A673 (cell line): Measurements from ENCODE around the gene SLC22A23. TPM values are rescaled to one million over a fixed set of nuclear protein-coding genes. Genes with fewer than 3 reads are reported as not detected.

ENCODE experiments used
- BruUV-seq: library from RNA; stranded (reverse); fragments of 400-500 nt; replicated peaks from 2 replicates; lab custom pipeline; 2021; lab: Mats Ljungman, UMichigan
- CTCF ChIA-PET: fragments of 300-600 bp; sonication (Branson Sonifier 250); formaldehyde crosslinking; loops from one replicate; lab custom pipeline; 2022; ENCODE audit warnings: antibody characterized with exemption; lab: Charles Lee
- POLR2A ChIA-PET: fragments of 300-600 bp; sonication (Branson Sonifier 250); formaldehyde crosslinking; loops from one replicate; lab custom pipeline; 2022; ENCODE audit warnings: antibody characterized with exemption; ENCODE audit not compliant: low non-redundant PET; lab: Charles Lee
- DNase-seq: peaks from one replicate; pipeline ENCODE4 v3.0.0-alpha.2; 2015; ENCODE audit warnings: low spot score
- H3K27ac ChIP-seq: fragments of 200-600 bp; sonication (generic); 2 replicates; pipeline ENCODE4 v1.5.1; 2016; ENCODE audit warnings: mixed run types, low read depth, mild to moderate bottlenecking, mixed read lengths, antibody characterized with exemption, low read length; ENCODE audit not compliant: poor library complexity, severe bottlenecking
- H3K27me3 ChIP-seq: fragments of 200-600 bp; sonication (generic); replicated peaks from 2 replicates; pipeline ENCODE4 v1.6.1; 2017; ENCODE audit warnings: mixed run types, low read depth, mild to moderate bottlenecking, mixed read lengths, antibody characterized with exemption, low read length; ENCODE audit not compliant: insufficient read depth, poor library complexity
- H3K36me3 ChIP-seq: fragments of 200-600 bp; sonication (generic); 2 replicates; pipeline ENCODE4 v1.6.1; 2016; ENCODE audit warnings: mixed run types, mild to moderate bottlenecking, mixed read lengths, antibody characterized with exemption, low read length; ENCODE audit not compliant: insufficient read depth, poor library complexity, severe bottlenecking
- H3K4me1 ChIP-seq: fragments of 200-600 bp; sonication (generic); 2 replicates; pipeline ENCODE4 v1.6.1; 2017; ENCODE audit warnings: mixed run types, mild to moderate bottlenecking, mixed read lengths, antibody characterized with exemption, low read length; ENCODE audit not compliant: insufficient read depth, poor library complexity, severe bottlenecking
- H3K4me3 ChIP-seq: fragments of 200-600 bp; sonication (generic); 2 replicates; pipeline ENCODE4 v1.5.1; 2016; ENCODE audit warnings: low read depth, mixed run types, mild to moderate bottlenecking, mixed read lengths, low read length; ENCODE audit not compliant: poor library complexity, severe bottlenecking
- H3K9me3 ChIP-seq: fragments of 200-600 bp; sonication (generic); 2 replicates; pipeline ENCODE4 v1.6.1; 2016; ENCODE audit warnings: mixed run types, low read depth, mild to moderate bottlenecking, mixed read lengths, antibody characterized with exemption, low read length; ENCODE audit not compliant: poor library complexity, severe bottlenecking
- CTCF ChIP-seq: fragments of 300-800, 200-600 bp; sonication (generic); conservative IDR thresholded peaks from 2 replicates; pipeline ENCODE4 v1.5.1; 2017; ENCODE audit warnings: low read depth, mild to moderate bottlenecking, antibody characterized with exemption, low read length, moderate library complexity, mixed read lengths
- EZH2 ChIP-seq: fragments of 200-600 bp; sonication (generic); IDR thresholded peaks from 2 replicates; pipeline ENCODE4 v1.6.1; 2017; ENCODE audit warnings: borderline replicate concordance, low read depth, mild to moderate bottlenecking, mixed read lengths, antibody characterized with exemption, low read length; ENCODE audit not compliant: poor library complexity, severe bottlenecking
- intact Hi-C: fragments of 100-400 bp; cut with micrococcal nuclease; formaldehyde crosslinking; loops from one replicate; pipeline ENCODE4 v1.10.0; 2022; ENCODE audit not compliant: unreplicated experiment
- total RNA-seq: library from RNA; stranded (reverse); gene quantifications from 2 replicates; pipeline ENCODE4 v1.2.3, GENCODE V29; 2021

The SLC22A23 gene
- total RNA-seq, 1 experiment from 2014 or later, result 6.2 TPM

- H3K36me3 ChIP-seq, result no peaks in the 10 kb centered on the region
- no TSS peak for BruUV-seq
- intact Hi-C loops, result no loop called here
- no peak overlapping the region for H3K4me3 ChIP-seq
- no peaks in the 10 kb centered on the region for H3K9me3 ChIP-seq
- POLR2A ChIA-PET, result no interaction called here
- CTCF ChIA-PET, result no interaction called here
- no peaks in the 10 kb centered on the region for H3K27me3 ChIP-seq
- H3K4me1 ChIP-seq, result peaks cover 21% of the 10 kb centered on the region
- DNase-seq, result peak; percentile 29
- TF ChIP-seq CTCF (no peak), EZH2 (no peak)
- no peak overlapping the region for H3K27ac ChIP-seq
Measured at GRCh38 chr6:3500262-3501014, 43.6 kb upstream of the SLC22A23 start.

GRCh38 chr6:3499603-3500002 lies 42.8 kb upstream of the SLC22A23 start:
- no peak for DNase-seq
- BruUV-seq, result no TSS peak
- POLR2A ChIA-PET, result no interaction called here
- H3K4me1 ChIP-seq, result peaks cover 21% of the 10 kb centered on the region
- no peaks in the 10 kb centered on the region for H3K9me3 ChIP-seq
- CTCF ChIA-PET, result no interaction called here
- TF ChIP-seq EZH2 (no peak), CTCF (no peak)
- H3K27ac ChIP-seq, result no peak overlapping the region
- intact Hi-C loops, result no loop called here
- no peak overlapping the region for H3K4me3 ChIP-seq
- H3K27me3 ChIP-seq, result no peaks in the 10 kb centered on the region
- no peaks in the 10 kb centered on the region for H3K36me3 ChIP-seq

GRCh38 chr6:3496395-3496794 lies 39.5 kb upstream of the SLC22A23 start:
- H3K4me3 ChIP-seq, result no peak overlapping the region
- BruUV-seq, result no TSS peak
- TF ChIP-seq EZH2 (no peak), CTCF (no peak)
- no peaks in the 10 kb centered on the region for H3K27me3 ChIP-seq
- H3K9me3 ChIP-seq, result no peaks in the 10 kb centered on the region
- ChIA-PET CTCF (no interaction called here), POLR2A (interaction anchor here (0.7 kb wide), 1 partner anchor 21 kb away, joined by 3 read pairs; no protein-coding TSS in a partner anchor)
- H3K27ac ChIP-seq, result no peak overlapping the region
- peaks cover 5% of the 10 kb centered on the region for H3K4me1 ChIP-seq
- H3K36me3 ChIP-seq, result no peaks in the 10 kb centered on the region
- no peak for DNase-seq
- intact Hi-C loops, result no loop called here
